HL-60 (cell line): ENCODE measurements around the gene WFS1.

Experiments used
- SPI1 ChIP-seq: IDR thresholded peaks from 2 replicates; pipeline ENCODE4 v1.6.1; 2012; ENCODE audit warnings: low read depth, mild to moderate bottlenecking, borderline replicate concordance
- TF ChIP-seq, protein P1 (sequence below): IDR thresholded peaks from one replicate; pipeline ENCODE4 v1.5.1; 2011; ENCODE audit warnings: low read length, control low read depth, inconsistent platforms; ENCODE audit not compliant: insufficient read depth
- TF ChIP-seq, protein P2 (sequence below): IDR thresholded peaks from 2 replicates; pipeline ENCODE4 v1.6.1; 2012; ENCODE audit warnings: low read depth; ENCODE audit not compliant: insufficient replicate concordance

DNA sequence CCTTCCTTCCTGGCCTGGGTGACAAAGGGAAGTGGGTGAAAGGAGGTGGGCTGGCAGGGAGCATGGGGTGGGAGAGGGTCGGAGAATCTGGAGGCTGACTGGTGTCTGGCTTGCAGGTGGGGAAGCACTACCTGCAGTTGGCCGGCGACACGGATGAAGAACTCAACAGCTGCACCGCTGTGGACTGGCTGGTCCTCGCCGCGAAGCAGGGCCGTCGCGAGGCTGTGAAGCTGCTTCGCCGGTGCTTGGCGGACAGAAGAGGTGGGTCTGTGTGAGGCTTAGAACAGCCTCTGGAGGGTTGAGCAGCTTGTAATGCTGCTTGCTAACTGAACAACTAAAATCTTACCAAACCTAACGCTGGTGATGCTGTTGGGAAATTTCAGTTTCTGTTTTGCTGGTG lies 19.2 kb downstream of the WFS1 start:
- TF ChIP-seq SPI1: no peak
- TF ChIP-seq, protein P1, sequence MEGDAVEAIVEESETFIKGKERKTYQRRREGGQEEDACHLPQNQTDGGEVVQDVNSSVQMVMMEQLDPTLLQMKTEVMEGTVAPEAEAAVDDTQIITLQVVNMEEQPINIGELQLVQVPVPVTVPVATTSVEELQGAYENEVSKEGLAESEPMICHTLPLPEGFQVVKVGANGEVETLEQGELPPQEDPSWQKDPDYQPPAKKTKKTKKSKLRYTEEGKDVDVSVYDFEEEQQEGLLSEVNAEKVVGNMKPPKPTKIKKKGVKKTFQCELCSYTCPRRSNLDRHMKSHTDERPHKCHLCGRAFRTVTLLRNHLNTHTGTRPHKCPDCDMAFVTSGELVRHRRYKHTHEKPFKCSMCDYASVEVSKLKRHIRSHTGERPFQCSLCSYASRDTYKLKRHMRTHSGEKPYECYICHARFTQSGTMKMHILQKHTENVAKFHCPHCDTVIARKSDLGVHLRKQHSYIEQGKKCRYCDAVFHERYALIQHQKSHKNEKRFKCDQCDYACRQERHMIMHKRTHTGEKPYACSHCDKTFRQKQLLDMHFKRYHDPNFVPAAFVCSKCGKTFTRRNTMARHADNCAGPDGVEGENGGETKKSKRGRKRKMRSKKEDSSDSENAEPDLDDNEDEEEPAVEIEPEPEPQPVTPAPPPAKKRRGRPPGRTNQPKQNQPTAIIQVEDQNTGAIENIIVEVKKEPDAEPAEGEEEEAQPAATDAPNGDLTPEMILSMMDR: no peak
- TF ChIP-seq, protein P2, sequence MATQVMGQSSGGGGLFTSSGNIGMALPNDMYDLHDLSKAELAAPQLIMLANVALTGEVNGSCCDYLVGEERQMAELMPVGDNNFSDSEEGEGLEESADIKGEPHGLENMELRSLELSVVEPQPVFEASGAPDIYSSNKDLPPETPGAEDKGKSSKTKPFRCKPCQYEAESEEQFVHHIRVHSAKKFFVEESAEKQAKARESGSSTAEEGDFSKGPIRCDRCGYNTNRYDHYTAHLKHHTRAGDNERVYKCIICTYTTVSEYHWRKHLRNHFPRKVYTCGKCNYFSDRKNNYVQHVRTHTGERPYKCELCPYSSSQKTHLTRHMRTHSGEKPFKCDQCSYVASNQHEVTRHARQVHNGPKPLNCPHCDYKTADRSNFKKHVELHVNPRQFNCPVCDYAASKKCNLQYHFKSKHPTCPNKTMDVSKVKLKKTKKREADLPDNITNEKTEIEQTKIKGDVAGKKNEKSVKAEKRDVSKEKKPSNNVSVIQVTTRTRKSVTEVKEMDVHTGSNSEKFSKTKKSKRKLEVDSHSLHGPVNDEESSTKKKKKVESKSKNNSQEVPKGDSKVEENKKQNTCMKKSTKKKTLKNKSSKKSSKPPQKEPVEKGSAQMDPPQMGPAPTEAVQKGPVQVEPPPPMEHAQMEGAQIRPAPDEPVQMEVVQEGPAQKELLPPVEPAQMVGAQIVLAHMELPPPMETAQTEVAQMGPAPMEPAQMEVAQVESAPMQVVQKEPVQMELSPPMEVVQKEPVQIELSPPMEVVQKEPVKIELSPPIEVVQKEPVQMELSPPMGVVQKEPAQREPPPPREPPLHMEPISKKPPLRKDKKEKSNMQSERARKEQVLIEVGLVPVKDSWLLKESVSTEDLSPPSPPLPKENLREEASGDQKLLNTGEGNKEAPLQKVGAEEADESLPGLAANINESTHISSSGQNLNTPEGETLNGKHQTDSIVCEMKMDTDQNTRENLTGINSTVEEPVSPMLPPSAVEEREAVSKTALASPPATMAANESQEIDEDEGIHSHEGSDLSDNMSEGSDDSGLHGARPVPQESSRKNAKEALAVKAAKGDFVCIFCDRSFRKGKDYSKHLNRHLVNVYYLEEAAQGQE: no peak
